Endodermal cell (in vitro differentiated cells): ENCODE data around the gene RPS14. TPM values are rescaled to one million over a fixed set of nuclear protein-coding genes. Genes with fewer than 3 reads are reported as not detected.

Experiments
- DNase-seq: peaks from one replicate; pipeline ENCODE4 v3.0.0-alpha.2; 2017
- H3K27ac ChIP-seq: 2 replicates; pipeline ENCODE4 v1.5.1; 2013; ENCODE audit warnings: mild to moderate bottlenecking, low read depth, low read length, moderate library complexity
- H3K27me3 ChIP-seq: 2 replicates; pipeline ENCODE4 v1.6.1; 2013; ENCODE audit warnings: mild to moderate bottlenecking, low read length, moderate library complexity; ENCODE audit not compliant: insufficient read depth, control insufficient read depth, poor library complexity, severe bottlenecking
- H3K36me3 ChIP-seq: 2 replicates; pipeline ENCODE4 v1.7.0; 2013; ENCODE audit warnings: mild to moderate bottlenecking, low read length, moderate library complexity; ENCODE audit not compliant: control insufficient read depth, insufficient read depth
- H3K4me1 ChIP-seq: one replicate; pipeline ENCODE4 v1.7.0; 2013; ENCODE audit warnings: low read length; ENCODE audit not compliant: control insufficient read depth, insufficient read depth
- H3K4me3 ChIP-seq: 2 replicates; pipeline ENCODE4 v1.5.1; 2013; ENCODE audit warnings: mild to moderate bottlenecking, low read length, moderate library complexity
- H3K9ac ChIP-seq: 2 replicates; pipeline ENCODE4 v1.6.1; 2013; ENCODE audit warnings: mild to moderate bottlenecking, low read length, moderate library complexity; ENCODE audit not compliant: poor library complexity, severe bottlenecking; ENCODE audit errors: extremely low read depth
- H3K9me3 ChIP-seq: 2 replicates; pipeline ENCODE4 v1.6.1; 2013; ENCODE audit warnings: mild to moderate bottlenecking, low read length, moderate library complexity; ENCODE audit not compliant: control insufficient read depth
- H3K27ac Mint-ChIP-seq: 2 replicates; pipeline ENCODE4 v1.8.0; 2020; ENCODE audit warnings: mixed read lengths
- H3K27me3 Mint-ChIP-seq: 2 replicates; pipeline ENCODE4 v1.8.0; 2021; ENCODE audit warnings: mild to moderate bottlenecking, mixed read lengths; ENCODE audit not compliant: insufficient read depth
- H3K36me3 Mint-ChIP-seq: 2 replicates; pipeline ENCODE4 v1.8.0; 2020; ENCODE audit warnings: low read depth, mixed read lengths
- H3K4me1 Mint-ChIP-seq: 2 replicates; pipeline ENCODE4 v1.8.0; 2020; ENCODE audit warnings: mixed read lengths
- H3K4me3 Mint-ChIP-seq: 2 replicates; pipeline ENCODE4 v1.8.0; 2020; ENCODE audit warnings: mild to moderate bottlenecking, moderate library complexity, mixed read lengths
- H3K9me3 Mint-ChIP-seq: 2 replicates; pipeline ENCODE4 v1.8.0; 2020; ENCODE audit warnings: mild to moderate bottlenecking, mixed read lengths
- WGBS, 2 experiments: methylation state at CpG; one replicate each; pipeline versions ENCODE4 v1.1.5 to v1.1.7; 2013; ENCODE audit warnings: missing lambda C conversion rate in 2 of 2, mixed read lengths in 1 of 2; ENCODE audit not compliant: insufficient coverage in 1 of 2, insufficient read length in 1 of 2; 5-methylcytosine and 5-hydroxymethylcytosine counted together
- total RNA-seq, 2 donors: library from RNA; stranded (reverse); fragmentation: NEBNext Ultra II Directional in 1 of 2; extraction: Animal tissue kit (Norgen Biotek cat#: 25700) in 1 of 2; gene quantifications; 2 replicates in 1 of 2; 3 replicates in 1 of 2; pipeline ENCODE4 v1.2.1, GENCODE V29; 2021
- TF ChIP-seq, protein P1 (sequence below): fragments of 200-600 bp; sonication (generic); conservative IDR thresholded peaks from 2 replicates; pipeline ENCODE4 v1.5.0; 2021; ENCODE audit warnings: antibody characterized with exemption, mild to moderate bottlenecking

The RPS14 gene
- total RNA-seq, 2 donors from 2014 or later = 2,313 to 2,316 TPM

DNA sequence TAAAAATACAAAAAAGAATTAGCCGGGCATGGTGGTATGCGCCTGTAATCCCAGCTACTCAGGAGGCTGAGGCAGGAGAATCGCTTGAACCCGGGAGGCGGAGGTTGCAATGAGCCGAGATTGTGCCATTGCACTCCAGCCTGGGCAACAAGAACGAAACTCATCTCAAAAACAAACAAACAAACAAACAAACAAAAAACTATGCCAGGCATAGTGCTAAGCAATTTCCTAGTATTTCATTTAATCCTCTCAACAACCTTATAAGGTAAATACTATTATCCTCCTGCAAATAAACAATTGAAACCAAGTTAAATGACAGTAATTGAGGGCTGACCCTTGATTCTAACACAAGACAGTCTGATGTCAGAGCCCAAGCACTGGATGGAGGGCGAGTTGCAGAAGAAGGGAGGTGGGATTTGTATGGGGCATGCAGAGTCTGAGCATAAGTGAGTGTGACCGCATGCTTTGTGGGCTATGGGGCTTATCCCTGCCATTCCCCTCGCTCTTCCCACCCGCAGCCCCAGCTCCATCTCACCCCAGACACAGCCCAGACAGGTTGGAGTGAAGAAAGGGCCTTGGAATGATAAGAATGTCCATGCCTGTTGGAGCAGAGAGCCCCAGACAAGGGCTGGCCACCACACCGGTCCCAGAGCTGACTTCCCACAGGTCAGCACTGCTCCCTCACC lies 24.3 kb upstream of the RPS14 start:
- no peaks in the 10 kb centered on the region for H3K36me3 Mint-ChIP-seq
- peak; percentile 96 for DNase-seq
- no peaks in the 10 kb centered on the region for H3K27me3 Mint-ChIP-seq
- no peak overlapping the region for H3K4me3 Mint-ChIP-seq
- H3K4me1 Mint-ChIP-seq = peaks cover 24% of the 10 kb centered on the region
- Histone ChIP-seq H3K9ac (no peak overlapping the region), H3K27ac (peak overlapping the region; percentile 65), H3K36me3 (no peaks in the 10 kb centered on the region), H3K27me3 (no peaks in the 10 kb centered on the region), H3K9me3 (no peaks in the 10 kb centered on the region), H3K4me1 (no peaks in the 10 kb centered on the region), H3K4me3 (no peak overlapping the region)
- 82 to 88% methylated on average over 3 to 12 of the region's 12 CpGs for WGBS, 2 experiments
- TF ChIP-seq, protein P1, sequence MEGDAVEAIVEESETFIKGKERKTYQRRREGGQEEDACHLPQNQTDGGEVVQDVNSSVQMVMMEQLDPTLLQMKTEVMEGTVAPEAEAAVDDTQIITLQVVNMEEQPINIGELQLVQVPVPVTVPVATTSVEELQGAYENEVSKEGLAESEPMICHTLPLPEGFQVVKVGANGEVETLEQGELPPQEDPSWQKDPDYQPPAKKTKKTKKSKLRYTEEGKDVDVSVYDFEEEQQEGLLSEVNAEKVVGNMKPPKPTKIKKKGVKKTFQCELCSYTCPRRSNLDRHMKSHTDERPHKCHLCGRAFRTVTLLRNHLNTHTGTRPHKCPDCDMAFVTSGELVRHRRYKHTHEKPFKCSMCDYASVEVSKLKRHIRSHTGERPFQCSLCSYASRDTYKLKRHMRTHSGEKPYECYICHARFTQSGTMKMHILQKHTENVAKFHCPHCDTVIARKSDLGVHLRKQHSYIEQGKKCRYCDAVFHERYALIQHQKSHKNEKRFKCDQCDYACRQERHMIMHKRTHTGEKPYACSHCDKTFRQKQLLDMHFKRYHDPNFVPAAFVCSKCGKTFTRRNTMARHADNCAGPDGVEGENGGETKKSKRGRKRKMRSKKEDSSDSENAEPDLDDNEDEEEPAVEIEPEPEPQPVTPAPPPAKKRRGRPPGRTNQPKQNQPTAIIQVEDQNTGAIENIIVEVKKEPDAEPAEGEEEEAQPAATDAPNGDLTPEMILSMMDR = no peak
- no peaks in the 10 kb centered on the region for H3K9me3 Mint-ChIP-seq
- peak overlapping the region; percentile 89 for H3K27ac Mint-ChIP-seq

GRCh38 chr5:150469718-150470469 lies 20.4 kb upstream of the RPS14 start:
- no peak for DNase-seq
- no peak overlapping the region for H3K27ac Mint-ChIP-seq
- TF ChIP-seq, protein P1 = no peak
- no peak overlapping the region for H3K4me3 Mint-ChIP-seq
- no peaks in the 10 kb centered on the region for H3K9me3 Mint-ChIP-seq
- Histone ChIP-seq H3K4me3 (no peak overlapping the region), H3K9ac (no peak overlapping the region), H3K4me1 (no peaks in the 10 kb centered on the region), H3K9me3 (no peaks in the 10 kb centered on the region), H3K36me3 (no peaks in the 10 kb centered on the region), H3K27ac (no peak overlapping the region), H3K27me3 (no peaks in the 10 kb centered on the region)
- H3K36me3 Mint-ChIP-seq = no peaks in the 10 kb centered on the region
- no peaks in the 10 kb centered on the region for H3K27me3 Mint-ChIP-seq
- WGBS, 2 experiments = 62 to 91% methylated on average over 2 to 5 of the region's 6 CpGs
- peaks cover 20% of the 10 kb centered on the region for H3K4me1 Mint-ChIP-seq

GRCh38 chr5:150468206-150468605 lies 18.7 kb upstream of the RPS14 start:
- no peak overlapping the region for H3K4me3 ChIP-seq
- no peak overlapping the region for H3K27ac ChIP-seq
- no peaks in the 10 kb centered on the region for H3K27me3 Mint-ChIP-seq
- H3K27ac Mint-ChIP-seq = no peak overlapping the region
- H3K4me3 Mint-ChIP-seq = no peak overlapping the region
- no peak overlapping the region for H3K9ac ChIP-seq
- no peaks in the 10 kb centered on the region for H3K9me3 ChIP-seq
- H3K9me3 Mint-ChIP-seq = no peaks in the 10 kb centered on the region
- no peaks in the 10 kb centered on the region for H3K4me1 ChIP-seq
- no peaks in the 10 kb centered on the region for H3K36me3 ChIP-seq
- H3K4me1 Mint-ChIP-seq = peaks cover 22% of the 10 kb centered on the region
- no peaks in the 10 kb centered on the region for H3K27me3 ChIP-seq
- DNase-seq = no peak
- TF ChIP-seq, protein P1 = no peak
- WGBS, 2 experiments = 89 to 100% methylated on average over 4 of the region's 4 CpGs
- no peaks in the 10 kb centered on the region for H3K36me3 Mint-ChIP-seq
